OCI-M1 (cell line): ENCODE measurements around the gene XAB2.

Experiments
- DNase-seq: peaks from one replicate; lab custom pipeline; 2025; lab: John Stamatoyannopoulos, UW

The XAB2 gene

DNA sequence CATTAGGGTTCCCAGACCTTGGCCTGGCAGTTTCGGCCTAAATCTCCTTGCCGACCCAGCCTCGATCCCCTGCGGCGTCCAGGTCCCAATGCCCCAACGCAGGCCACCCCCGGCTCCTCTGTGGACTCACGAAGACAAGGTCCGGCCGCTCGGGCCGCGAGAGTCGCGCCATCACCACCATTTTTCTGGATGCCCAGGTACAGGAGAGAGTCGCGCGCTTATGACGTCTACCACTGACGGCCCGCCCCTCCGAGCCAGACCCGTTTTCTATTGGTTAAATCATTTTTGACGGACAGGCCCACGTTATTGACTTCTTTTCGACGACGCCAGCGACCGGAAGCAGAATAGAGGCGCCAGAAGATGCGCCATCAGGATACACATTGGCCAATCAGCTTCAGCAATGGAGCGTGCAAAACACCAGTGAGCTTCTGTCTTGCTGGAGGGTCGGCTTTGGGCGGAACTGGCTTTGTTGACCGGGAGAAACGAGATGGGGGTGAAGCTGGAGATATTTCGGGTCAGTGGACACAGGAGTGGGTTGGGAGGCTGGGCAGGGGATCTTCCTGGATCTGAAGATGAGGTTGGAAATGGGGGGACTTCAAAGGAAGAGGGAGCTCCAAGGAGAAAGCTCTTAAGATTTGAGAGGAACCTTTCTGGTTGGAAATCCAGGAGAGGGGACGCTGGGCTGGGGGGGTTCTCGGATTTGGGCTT, at the start of gene XAB2, which contains the start of gene PET100:
XAB2 (minus strand) TSS at position 199 of the 708 bp plus-strand sequence; CDS start at position 181, 18 bp downstream.
PET100 (plus strand) TSS at position 447 of the 708 bp plus-strand sequence; CDS start at position 488, 41 bp downstream.
- DNase-seq: peak; percentile 96

DNA sequence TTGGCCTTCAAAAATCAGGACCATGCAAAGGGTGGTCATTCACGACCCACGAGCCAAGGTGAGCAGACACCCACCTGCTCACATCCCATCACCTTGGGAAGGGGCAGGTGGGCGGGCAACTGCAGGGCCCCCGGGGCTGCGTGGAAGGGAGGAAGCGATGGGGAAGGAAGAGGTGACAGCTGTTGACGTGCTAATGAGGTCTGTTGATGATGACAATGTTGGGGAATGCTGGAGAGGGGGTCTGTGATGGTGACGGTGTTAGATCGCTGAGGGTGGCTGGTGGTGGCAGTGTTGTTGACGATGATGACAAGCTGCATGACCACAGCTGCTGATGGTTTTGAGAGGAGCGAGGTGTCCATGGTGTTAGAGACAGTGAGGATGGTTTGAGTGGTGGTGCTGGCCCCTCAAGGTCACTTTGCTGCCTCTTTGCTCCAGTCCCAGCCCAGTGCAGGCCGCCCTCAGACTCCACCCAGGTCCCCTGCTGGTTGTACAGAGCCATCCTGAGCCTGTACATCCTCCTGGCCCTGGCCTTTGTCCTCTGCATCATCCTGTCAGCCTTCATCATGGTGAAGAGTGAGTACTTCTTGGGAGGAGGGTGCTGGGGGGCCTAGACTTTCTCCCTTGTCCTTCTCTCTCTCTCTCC, 48.4 kb upstream of the XAB2 start:
- DNase-seq: no peak

GRCh38 chr19:7676854-7677253, 47.5 kb upstream of the XAB2 start, which contains the start of gene MCEMP1:
MCEMP1 (plus strand) TSS chr19:7677090; CDS start chr19:7677121, 31 bp downstream.
- DNase-seq: no peak

DNA sequence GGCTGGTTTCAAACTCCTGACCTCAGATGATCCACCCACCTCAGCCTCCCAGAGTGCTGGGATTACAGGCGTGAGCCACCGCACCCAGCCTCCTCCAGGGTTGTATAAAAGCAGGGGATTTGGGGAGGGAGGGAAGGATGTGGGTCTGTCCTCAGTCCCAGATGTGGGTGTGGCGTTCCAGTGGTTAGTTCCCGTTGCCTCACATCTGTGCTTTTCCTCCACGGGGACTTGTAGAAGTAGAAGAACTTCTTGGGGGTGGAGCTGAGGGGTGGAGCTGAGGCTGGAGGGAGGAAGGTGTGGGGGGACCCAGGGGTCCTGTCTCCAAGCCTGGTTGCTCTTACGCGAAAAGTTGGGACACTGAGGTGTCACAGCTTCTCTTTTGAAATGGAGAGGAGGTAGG, 47.0 kb upstream of the XAB2 start:
- DNase-seq: peak; percentile 42

- DNase-seq: peak; percentile 94
Measured at GRCh38 chr19:7674010-7675005, 45.0 kb upstream of the XAB2 start.

- DNase-seq: no peak
Measured at GRCh38 chr19:7672522-7672921, 43.2 kb upstream of the XAB2 start.

DNA sequence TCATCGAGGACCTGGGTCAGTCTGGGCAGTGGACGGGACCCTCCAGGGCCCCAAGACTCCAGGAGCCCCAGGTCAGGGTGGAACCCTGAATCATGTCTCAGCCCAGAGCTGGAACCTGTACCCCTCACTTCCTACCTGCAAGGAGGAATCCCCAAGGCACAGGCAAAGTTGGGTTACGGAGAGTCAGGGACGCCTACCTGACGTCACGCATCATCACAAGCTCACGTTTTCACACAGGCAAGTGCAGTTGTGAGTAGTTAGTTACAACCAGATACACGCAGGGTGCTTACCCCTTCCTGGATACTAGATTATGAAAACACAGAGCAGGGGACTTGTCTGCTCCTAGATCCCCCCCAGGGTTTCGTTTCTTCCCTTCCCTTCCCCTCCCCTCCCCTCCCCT, 41.4 kb upstream of the XAB2 start:
- no peak for DNase-seq

- no peak for DNase-seq
Measured at GRCh38 chr19:7670150-7670783, 40.9 kb upstream of the XAB2 start.

GRCh38 chr19:7669641-7670040, 40.3 kb upstream of the XAB2 start:
- no peak for DNase-seq

DNA sequence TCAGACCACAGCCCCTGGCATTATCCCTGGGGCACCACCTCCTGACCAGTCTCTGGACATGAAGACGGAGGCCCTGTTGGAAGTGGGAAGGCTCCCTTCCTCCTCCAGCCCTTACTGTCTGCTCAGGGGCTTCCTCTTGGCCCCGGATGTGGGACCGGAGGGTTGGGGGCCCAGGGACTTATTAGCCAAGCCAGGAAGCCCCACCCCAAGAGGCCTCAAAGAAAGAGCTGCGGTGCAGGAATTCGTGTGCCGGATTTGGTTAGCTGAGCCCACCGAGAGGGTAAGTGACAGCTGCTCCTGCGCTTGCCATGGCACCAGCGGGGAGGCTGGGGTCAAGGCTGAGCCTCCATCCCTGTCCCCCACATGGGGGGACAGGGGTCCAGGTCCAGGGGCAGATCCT, 39.5 kb upstream of the XAB2 start, which contains the start of gene RETN:
RETN (plus strand) TSS at position 208 of the 400 bp plus-strand sequence. CDS start 278 bp downstream, outside the sequence.
- no peak for DNase-seq

DNA sequence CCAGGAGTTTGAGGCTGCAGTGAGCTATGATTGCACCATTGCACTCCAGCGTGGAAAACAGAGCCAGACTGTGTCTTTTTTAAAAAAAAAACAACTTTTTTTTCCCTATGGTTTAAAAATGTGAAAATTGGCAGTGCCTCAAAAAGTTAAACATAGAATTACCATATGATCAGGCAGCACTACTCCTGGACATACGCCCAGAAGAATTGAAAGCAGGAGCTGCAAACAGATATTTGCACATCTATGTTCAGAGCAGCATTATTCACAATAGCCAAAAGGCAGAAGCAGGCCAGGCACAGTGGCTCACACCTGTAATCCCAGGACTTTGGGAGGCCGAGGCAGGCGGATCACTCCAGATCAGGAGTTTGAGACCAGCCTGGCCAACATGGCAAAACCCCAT, 35.7 kb upstream of the XAB2 start:
- DNase-seq: no peak

DNA sequence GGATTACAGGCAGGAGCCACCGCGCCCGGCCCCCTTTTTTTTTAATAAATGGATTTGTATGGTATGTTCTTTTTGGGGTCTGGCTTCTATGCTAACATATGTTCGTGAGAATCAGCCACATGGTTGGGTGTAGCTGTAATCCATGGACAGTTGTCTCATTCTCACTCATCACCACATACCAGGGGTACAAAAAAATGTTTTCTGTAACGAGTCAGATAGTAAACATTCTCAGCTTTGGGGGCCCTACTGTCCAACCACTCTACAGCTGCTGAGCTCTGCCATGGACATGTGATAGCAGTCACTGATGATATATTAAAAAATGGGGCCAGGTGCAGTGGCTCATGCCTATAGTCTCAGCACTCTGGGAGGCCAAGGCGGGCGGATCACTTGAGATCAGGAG, 34.4 kb upstream of the XAB2 start:
- DNase-seq: no peak

- no peak for DNase-seq
Measured at GRCh38 chr19:7662657-7663056, 33.3 kb upstream of the XAB2 start.

- DNase-seq: no peak
Measured at GRCh38 chr19:7661744-7662538, 32.6 kb upstream of the XAB2 start.

DNA sequence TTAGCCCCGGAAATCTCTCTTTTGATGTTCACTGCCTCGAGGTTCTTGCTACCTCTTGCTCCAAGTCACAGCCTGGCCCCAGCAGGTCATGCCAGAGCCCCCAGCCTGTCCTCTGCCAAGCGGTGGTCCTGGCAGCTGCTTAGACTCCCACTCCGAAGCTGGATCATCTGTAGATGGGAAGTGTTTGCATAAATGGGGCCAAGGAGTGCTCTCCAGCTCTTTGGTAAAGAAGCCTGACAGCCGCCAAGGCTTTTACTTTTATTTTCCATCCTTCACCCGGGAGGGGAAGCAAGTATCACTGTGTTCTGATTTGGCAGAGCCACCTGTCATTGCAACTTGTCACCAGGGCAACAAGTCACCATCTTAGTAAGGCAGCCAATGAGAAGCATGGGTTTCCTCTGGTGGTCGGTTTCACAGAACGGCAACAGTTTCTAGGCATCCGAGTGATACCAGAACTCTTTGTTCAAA, 28.9 kb upstream of the XAB2 start:
- no peak for DNase-seq

GRCh38 chr19:7657131-7657751, 27.9 kb upstream of the XAB2 start:
- peak; percentile 46 for DNase-seq

- no peak for DNase-seq
Measured at GRCh38 chr19:7655581-7655980, 26.2 kb upstream of the XAB2 start.

DNA sequence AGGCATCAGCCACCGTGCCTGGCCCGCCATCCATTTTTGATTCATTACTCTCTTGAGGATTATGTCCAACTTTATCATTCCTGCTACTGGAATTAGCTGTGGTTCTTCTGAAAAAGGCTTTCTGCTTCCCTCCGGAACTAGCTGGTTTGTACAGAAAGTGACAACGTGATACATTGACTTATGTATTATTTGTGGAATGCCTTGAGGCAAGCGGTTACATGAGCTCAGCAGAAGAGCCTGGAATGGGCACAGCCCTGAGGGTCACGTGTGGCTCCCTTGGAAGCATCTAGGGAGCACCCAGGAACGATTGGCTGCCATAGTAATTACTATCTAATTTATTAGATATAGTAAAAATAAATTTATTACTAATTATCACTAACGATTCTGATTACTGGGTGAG, 25.1 kb upstream of the XAB2 start:
- no peak for DNase-seq

DNA sequence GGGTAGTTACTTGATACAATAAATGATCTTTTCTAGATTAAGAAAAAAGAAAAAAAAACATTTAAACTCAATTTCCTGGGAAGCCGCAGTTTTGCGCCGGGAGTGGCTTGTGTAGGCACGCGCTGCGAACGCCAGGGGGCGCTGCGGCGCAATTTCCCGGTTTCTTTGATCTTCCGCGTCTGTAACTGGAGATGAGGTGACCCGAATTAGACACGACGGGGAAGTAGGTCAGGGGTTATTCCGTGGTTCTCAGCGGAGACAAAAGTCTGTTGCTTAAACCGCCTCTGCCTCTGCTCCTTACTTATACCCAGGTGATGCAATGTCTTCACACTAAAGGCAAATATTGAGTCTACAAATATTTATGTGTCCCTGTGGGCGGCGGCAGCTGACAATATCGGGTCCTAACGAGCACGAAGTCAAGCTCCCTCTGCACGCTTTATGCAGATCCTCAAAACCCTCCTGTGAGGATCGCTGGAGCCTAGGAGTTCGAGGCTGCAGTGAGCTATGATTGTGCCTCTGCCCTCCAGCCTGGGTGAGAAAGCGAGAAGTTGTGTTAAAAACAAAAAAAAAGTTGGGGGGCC, 22.8 kb upstream of the XAB2 start:
- peak; percentile 89 for DNase-seq

- DNase-seq: no peak
Measured at GRCh38 chr19:7650148-7650547, 20.8 kb upstream of the XAB2 start.
